HCEC 1CT (cell line): Measurements from ENCODE around the gene ABLIM1.
"Not testable (repeated sequence)": the region's sequence is repeated elsewhere in the genome, so short reads cannot be mapped to it uniquely, and the experiment has no call there.

Source experiments
- DNase-seq: peaks from one replicate; pipeline ENCODE4 v3.0.0-alpha.2; 2017

Gene ABLIM1

DNA sequence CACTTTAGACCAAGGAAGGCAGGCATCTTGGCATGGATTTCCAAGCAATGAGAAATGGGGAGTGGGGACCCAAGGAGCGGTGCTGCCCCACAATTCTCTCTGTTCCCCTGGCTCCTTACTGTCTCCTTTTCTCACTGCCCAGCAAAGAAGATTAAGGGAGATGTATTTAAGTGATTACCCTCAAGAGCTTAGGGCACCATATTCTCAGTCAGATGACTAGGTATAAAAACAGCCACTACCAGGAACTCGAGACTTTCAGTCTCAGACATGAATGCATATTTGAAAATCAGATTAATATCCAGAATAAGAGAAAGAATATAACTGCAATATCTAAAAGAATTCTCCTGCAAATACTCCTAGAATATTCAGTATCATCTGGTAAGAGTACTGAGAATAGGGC lies at the start of gene ABLIM1:
TSS of gene ABLIM1 (minus strand) at position 101 of the 400 bp plus-strand sequence. CDS start at position 26, 75 bp downstream.
- no peak for DNase-seq

DNA sequence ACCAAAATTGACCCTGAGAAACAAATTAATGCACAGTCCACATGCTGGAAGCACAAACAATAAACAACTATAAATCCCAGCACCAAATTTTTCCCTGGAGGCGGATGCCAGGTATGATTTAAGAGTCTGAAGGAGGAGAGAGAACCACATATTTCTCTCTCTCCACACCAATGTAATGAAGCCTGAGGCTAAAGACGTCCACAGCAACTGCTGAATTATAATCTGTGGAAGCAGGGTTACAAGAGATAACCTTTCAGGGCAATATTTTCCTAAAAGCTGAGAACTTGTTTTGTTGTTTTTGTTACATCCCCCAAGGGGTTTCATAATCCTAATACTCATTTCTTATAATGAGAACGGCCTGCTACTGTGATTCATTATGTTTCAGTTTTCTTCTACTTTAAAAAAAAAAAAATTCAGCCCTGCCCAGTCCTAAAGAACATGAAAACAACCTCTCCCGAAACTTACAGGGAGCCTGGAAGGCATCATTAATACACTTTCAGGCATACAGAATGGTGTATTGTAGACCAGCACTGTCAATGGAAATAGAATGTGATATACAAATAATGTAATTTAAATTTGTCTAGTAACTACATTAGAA lies 48.5 kb upstream of the ABLIM1 start:
- DNase-seq = no peak

DNA sequence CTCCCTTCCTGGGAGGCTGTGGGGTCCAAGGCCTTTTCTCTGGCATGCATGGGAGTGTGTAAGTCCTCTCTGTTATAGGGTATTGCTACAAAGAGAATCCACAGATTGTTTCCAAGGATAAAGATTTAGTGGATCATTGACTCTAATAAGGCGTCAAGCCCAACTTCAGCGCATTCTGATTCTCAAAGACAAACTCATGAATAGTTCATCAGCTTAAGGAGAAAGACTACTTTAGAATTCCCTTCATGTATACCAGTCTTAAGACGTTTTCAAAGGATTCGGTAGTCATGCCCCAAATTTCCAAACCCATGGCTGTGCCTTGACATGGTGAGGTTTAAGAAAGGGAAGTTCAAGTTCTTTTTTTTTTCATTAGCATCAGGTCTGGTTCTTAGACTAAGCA lies 46.6 kb upstream of the ABLIM1 start:
- DNase-seq = no peak

DNA sequence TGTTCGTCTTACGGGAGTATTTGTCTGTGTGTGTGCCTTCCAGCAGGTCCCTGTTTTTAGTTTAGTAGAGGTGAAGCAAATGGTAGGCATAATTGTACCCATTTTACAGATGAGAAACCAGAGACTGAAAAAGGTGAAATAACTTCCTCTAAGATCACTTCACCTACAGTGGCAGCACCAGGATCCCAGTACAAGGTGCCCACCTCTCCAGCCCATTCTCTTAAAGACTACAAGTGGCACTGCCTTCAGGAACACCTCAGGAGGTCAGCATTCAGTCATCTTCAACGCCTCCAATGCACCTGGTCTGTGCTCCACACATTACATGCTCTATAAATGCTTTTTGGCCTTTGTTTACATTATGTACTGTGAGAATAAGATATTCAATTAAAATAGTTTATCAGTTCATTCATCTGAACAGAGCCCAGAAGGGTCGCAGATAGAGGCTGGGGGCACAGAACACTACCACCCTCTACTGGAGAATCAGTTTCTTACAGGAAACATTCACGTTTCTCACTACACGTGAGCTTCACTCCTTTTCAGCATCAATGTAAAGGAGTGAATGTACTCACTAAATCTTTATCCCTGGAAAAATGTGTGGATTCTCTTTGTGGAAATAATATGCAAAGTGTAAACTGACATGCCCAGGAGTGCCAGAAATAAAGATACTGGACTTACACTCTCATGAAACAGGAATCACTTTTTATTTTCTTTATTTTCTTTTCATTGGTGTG lies 45.5 kb upstream of the ABLIM1 start:
- DNase-seq = peak; percentile 6

DNA sequence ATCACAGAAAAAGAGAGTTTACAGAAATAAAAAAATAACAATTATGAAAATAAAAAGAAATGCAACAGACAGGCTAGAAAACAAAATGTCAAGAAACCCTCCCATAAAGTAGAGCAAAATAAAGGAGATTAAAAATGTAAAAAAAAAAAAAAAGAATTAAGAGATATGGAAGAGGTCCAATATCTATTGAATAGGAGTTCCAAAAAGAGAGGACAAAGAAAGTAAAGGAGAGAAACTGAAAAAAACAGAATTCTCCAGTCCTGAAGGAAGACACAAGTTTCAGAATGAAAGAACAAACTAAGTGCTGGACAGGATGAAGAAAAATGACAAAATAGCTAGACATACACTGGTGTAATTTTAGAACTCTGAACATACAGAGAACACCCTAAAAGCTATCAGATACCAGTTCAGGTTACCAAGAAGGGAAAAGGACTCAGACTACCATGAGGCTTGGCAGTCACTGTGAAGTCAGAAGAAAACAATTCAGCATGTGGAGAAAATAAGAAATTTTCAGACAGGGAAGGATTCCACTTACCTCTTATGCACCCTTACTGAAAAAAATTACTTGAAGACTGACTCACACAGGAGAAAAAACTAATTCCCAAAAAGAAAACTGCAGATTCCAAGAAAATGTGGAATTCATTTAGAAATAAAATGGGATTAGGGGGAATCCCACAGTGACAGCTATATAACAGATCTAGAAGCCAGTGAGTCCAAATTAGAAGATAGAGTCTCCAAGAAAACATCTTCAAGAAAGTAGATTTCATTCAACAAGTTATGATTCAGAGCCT lies 40.4 kb upstream of the ABLIM1 start:
- no peak for DNase-seq

DNA sequence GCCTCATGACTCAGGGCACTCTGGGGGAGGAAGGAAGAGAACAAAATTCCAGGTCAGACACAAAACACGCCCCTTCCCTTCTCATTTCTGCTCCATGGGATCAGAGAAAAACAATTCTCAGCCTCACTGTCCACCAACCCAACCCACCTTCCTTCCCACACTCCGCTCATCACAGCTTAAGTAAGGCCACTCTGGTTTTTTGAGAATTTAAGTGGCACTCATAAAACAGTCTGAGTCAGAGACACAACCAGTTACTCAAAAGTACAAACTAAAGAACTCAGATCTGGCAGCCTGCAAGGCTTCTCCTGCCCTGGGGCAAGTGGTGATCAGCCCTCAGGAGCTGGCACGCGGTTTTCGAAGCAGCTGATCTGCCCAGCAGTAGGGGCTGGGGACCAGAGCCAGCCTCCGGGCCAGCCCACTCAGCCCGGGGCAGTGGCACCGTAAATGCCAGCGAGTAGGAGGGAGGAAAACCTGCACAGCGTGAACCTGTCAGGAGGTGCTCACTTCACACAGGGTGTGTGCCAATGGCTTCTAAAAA lies 39.1 kb upstream of the ABLIM1 start:
- DNase-seq = no peak

DNA sequence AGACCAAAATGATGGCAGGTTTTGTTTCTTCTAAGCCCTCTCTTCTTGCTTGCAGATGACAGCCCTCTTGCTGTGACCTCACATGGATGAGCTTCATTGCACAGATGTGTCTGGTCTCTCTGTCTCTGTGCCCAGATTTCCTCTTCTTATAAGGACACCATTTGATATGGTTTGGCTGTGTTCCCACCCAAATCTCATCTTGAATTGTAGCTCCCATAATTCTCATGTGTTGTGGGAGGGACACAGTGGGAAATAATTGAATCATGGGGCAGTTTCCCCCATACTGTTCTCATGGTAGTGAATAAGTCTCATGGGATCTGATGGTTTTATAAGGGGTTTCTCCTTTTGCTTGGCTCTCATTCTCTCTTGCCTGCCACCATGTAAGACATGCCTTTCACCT lies 38.2 kb upstream of the ABLIM1 start:
- DNase-seq = not testable (repeated sequence)

DNA sequence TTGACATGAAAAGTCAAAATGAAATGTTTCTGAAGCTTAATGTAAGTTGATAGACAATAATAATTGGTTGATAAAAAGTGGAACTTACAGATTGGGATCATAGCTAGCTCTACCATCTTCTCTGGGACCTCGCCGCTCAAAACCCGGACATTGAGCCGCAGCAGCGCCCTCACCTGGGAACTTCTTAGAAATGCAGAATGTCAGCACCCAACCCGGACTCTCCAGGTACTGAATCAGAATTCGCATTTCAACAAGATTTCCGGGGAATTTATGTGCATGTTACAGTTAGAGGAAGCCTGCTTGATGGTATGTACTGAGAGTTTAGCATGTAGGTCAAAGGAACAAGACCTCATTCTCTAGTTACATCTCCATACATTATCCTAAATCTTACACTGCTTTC lies 36.7 kb upstream of the ABLIM1 start:
- peak; percentile 8 for DNase-seq

DNA sequence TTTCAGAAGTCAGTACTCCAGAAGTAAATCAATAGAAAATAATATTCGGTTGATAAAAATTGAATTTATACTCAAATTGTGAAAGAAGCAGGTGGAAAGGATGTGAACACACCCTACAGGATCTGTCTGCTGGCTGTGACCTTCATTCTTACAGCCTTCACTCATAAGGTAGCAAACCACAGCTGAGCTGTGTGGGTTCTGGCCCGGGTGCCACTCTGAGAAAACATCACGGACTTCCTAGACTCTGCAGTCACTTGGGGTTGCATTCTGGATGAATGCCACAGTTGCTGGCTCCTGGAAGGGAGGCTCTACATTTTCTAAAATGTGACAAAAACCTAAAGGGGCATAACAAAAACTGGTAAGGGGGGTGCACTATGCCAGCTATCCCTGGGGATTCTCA lies 36.0 kb upstream of the ABLIM1 start:
- DNase-seq = no peak

DNA sequence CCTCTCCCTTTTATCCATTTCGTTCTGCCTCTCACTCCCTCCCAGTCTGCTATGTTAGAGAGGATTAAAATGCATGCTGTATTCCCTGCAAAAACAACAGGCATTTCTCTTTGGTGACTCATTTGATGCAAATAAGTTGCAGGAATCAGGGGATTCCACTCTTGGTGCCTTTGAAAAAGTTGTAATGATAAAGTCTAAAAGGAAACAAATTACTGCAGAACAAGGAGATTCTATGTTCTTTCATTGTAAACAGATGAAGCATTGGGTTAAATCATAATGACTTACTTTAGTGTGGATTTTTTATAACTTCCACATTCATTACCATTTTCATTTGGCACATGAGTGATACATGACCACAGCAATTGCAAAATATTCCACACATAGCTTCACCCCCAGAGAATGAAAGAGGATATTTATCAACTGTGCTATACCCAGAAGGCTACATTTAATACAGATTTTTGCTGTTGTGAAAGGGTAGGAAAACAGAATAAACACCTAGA lies 33.4 kb upstream of the ABLIM1 start:
- DNase-seq = peak; percentile 12

DNA sequence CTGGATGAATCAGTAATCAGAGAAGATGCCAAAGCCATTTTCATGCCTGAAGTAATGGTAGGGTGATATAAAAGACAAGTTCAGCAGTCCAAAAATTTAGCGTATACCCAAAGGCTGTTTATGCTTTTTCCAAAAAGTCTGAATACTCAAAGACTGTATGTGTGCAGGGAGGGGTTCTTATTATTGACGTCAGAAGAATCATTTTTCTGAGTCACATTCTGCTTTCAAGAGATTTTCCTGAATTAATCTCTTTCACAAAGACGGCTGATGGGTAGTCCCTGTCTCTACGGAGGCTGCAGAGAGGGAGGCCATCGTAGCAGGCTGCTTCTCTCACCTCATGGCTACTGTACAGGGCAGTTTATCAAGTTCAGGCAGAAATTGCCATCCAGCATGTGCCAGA lies 30.7 kb upstream of the ABLIM1 start:
- DNase-seq = no peak

DNA sequence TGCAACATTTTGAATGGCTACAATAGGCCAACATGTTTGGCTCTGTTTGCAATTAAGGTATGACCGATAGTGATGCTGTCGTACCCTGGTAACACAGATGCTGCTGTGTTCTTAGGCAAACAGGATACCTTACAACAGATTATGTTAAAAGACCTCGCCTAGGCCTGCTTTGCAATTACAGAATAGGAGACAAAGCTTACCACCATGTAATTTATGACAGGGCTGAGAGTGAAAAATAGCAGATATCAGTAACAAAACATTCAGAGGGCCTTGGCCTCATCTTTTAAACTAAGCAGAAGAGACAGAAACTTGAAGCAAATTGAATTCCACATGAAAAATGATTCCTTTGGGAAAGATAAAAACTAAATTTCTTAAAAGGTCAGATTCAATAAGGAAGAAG lies 29.4 kb upstream of the ABLIM1 start:
- DNase-seq = no peak

DNA sequence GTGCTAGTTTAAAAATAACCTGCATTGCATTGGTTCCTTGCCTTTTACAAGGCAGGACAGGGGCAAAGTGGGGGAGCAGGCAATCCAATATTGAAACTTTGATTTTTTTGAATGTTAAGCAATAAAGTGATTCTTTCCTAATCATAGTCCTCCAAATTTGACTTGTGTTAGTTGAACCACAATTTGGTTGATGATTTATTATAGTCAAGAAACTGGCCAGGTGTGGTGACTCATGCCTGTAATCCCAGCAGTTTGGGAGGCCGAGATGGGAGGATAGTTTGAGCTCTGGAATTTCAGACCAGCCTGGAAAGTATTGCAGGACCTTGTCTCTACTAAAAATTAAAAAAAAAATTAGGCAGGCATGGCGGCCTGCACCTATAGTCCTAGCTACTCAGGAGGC lies 27.9 kb upstream of the ABLIM1 start:
- DNase-seq = no peak

DNA sequence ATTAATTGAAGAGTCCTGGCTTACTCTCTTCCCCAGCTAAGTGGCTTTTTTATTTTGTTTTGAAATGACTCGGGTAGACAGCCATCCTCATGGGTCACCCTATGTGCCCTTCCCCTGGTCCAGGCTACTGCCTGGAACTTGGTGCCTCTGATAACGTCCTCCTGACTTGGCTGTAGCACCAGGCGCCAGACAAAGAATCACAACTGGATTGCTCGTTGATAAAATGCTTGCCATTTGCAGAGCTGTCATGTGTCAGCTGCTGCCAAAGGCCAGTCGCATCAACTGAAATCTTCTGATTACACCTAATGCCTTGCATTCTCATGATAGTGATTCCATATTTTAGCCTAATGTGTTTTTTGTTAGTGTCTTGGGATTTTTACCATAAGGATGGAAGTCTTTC lies 27.4 kb upstream of the ABLIM1 start:
- DNase-seq = no peak

DNA sequence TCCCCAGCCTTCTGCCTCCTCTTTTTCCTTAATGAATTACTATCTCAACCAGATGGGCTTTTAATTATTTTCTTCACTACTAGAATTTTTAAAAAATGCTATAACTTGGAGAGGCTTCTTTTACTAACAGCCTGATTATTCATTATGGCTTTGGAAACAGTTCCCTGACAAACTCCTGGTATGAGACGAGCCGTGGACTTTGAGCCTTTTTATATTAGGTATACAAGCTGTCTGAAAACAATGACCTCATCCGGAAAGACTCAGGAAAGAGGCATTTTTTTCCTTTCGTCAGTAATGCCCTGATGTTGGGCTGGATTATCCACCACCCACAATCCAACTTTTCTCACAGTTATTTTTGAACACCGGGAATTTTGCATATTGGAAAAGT lies 26.7 kb upstream of the ABLIM1 start:
- DNase-seq = peak; percentile 39

DNA sequence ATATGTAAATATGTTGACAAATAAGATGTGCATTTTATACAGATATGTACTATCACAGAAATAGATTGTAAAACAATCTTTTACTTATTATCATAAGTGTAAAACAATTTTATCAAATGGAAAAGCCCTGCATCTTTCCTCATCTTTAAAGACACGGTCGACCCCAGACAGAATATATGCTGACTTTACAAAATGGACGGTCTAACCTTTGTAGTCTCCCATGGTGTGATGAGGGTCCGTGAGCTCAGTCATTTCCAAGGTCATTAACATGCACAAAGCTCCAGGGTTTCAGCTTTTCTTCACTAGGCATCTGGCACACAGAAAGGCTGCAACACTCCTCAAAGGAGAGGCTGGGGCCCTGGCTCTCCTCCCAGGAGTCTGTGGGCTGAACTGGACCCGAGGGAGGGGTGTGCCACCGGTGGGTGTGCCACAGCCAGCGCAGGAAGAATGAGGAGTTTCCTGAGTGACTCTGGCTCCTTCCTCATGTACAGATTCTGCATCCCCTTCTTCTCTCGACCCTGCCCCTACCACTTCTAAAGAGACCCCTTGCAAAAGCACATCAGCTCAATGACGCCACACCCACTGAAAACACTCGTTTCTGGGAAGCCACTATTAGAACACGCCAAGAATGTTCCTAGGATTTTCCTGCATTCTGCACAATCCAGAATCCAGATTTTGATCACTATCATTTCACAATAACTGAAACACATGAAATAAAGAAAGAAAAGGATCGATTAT lies 26.2 kb upstream of the ABLIM1 start:
- DNase-seq = no peak

DNA sequence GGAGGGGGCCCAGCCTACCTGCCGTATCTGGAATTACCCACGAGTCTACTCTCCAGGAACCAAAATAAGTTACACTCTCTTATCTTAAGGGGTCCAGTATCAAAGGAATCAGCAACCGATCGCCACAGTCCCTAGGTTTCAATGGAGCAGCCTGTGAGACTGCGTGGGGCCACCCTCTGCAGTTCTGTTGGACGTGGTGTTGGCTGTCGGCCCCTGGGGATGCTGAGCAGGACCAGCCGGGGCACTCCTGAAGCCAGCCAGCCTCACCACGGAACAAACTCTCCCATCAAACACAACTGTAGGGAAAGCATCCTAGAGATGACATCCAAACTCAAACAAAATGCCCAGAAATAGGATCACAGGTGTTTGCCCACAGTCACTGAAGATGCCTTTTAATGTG lies 25.5 kb upstream of the ABLIM1 start:
- no peak for DNase-seq

DNA sequence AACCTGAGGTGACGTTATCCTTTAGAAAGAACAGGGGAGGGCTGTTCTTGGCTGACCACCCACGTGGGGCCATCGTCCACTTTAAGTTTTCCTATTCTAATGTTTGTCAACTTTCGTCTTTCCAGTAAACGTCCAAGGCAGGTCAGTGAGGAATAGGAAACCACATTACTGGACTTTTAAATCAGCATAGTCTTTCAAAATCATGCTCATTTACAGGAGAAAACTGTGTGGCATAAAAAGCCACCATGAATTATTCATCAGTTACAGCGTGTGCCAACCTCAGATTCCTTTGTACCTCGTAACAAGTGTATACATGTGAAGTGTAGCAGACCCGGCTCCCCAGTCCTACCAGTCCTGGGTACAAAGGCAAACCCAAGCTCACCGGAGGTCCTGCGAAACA lies 25.1 kb upstream of the ABLIM1 start:
- no peak for DNase-seq

DNA sequence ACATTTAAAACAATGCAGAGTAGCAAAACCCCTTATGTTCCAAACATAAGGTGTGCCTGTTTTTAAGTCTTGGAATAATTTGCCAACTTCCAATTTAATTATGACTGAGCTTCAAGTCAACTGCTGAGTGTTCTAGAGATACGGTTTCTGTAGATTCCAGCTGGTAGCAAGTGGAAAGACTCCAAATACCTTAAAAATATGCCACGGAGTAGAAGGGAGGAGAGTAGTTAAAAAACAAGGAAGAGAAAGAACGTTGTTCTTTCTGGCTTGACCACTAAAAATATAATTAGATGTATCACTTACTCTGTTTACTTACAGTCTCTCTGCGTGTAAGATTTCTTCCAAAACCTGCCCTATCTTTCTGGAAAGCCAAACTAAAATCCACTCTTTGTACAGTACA lies 24.5 kb upstream of the ABLIM1 start:
- no peak for DNase-seq

DNA sequence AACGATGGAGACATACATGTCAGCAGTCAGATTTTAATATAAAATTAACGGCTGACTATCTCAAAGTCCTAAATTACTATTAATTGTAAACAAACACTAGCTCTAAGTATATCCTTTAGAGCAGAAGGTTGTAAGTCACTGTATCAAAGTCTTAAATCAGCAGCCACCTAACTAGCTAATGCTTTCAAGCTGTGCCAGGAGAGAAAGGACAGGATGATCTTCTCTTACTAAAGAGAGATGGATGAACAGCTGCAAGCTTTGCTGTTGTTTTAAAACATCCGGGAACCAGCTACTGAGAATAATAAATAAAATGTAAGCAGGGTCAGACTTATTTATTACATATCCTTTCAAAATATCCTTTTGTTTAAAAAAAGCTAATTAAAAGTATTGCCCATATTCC lies 24.0 kb upstream of the ABLIM1 start:
- no peak for DNase-seq

DNA sequence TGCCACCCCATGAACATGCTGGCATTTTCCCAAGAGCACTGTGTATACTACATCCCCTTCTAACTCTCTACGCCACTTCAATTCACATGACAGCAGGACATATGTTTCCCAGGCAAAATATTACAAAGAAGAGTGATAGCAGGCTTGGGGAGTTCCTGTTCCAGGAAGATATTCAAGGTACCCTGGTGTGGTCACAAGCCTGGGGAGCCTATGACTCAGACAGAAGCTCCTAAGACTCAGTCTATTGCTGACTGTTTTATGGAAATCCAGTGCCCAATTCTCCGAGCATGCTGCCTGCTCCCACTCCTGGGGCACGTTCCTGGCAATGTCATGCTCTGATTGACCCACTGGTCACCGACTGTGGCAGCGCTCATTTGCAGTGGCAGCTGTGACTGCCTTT lies 23.5 kb upstream of the ABLIM1 start:
- no peak for DNase-seq

DNA sequence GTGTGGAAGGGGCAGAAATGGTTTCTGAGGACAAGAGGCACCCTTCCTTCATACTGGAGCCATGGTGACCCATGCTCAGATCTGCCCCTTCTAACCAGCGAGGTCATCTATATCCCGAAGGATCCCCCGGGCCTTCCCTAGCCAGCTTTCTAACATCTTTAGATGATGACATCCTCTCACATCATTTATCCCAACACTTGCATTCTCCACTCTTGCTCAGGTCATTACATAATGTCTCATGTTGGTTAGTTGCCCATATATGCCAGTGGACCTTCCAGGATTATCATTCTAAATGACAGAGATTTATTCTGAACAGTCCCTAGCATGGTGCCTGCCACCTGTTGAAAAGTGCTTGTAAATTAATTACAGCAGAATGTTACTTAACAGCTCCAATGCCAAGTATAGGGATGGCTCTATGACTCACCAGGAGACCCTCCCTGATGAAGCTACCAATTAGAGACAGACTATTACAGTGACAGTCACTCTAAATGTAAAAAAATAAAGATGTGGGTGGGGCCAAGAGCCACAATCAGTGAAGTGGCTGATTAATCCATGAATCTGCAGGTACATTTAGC lies 22.6 kb upstream of the ABLIM1 start:
- DNase-seq = no peak

DNA sequence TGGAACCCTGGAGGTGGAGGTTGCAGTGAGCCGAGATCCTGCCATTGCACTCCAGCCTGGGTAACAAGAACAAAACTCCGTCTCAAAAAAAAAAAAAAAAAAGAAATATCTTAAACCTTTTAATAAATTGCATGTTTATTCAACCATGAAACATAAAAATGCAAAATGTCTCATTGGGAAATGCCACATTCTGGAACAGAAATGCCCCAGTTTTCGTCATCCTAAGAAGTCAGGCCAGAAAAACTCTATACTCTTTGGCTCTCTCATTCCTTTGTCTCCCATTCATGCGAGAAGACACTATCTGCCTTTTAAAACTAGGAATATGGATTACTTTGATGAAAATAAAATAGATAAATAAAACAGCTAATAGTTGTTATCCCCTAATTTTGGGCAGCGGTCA lies 21.5 kb upstream of the ABLIM1 start:
- no peak for DNase-seq
